ENCODE results near the gene VGLL4.
A peak's percentile ranks its signal among the peaks of the same experiment; 100 is the strongest.
"Not testable (repeated sequence)": the region's sequence is repeated elsewhere in the genome, so short reads cannot be mapped to it uniquely, and the experiment has no call there.

Gene VGLL4

DNA sequence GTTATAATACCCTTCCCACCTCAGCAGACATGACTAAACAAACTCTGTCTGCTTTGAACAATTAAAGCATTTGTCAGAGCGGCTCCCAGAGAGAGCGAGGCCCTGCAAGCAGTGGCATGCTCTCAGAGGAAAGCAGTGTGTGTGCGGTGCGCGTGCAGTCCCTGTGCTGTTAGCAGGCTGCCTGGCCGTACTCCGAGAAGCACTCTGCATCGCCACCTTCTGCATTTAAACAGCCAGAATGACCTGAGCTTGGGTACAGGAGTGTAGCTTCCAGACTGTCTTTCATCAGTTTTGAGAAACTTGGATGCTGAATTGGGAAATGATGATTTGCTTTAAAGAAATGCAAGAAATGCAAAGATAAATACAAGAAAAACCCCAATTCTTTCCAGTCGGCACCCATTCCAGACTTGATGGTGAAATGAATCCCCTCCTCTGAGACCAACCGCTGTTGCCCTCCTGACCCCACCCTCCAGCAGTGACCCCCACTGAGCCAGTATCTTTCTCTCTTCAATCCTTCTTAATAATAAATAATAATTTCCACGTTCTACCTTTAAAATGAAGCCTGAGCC, 113.5 kb downstream of the VGLL4 start:
- no peak for ATAC-seq
- no peak for DNase-seq

DNA sequence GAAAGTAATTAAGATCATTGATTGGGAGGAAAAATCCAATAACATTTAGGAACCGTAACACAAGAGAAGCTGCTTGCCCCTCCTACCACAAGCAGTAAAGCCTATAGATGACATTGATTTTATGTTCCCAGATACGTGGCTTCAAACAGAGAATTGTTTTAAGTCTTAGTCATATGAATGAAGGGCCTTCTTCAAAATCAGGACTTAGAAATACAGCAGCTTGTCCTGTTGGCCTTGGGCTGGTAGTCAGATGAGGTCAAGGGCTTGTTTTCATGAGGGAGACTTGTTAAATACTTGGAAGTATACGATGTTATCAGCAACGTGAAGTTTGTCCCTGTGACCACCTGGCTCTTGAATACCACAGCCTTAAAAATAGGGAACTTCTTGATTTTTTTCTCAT, 114.4 kb downstream of the VGLL4 start:
- no peak for ATAC-seq

DNA sequence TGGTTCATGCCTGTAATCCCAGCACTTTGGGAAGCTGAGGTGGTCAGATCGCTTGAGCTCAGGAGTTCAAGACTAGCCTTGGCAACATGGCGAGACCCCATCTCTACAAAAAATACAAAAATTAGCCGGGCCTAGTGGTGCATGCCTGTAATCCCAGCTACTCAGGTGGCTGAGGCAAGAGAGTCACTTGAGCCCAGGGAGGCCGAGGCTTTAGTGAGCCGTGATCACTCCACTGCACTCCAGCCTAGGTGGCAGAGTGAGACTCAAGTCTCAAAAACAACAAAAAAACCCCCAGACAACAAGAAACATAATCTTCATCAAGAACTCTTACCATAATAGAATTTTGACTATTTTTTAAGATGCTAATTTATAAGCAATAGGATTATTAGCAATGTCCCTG, 117.6 kb downstream of the VGLL4 start:
- not testable (repeated sequence) for DNase-seq, ATAC-seq

More for the DNA sequence above, 114.4 kb downstream of the VGLL4 start:
- no peak for DNase-seq

DNA sequence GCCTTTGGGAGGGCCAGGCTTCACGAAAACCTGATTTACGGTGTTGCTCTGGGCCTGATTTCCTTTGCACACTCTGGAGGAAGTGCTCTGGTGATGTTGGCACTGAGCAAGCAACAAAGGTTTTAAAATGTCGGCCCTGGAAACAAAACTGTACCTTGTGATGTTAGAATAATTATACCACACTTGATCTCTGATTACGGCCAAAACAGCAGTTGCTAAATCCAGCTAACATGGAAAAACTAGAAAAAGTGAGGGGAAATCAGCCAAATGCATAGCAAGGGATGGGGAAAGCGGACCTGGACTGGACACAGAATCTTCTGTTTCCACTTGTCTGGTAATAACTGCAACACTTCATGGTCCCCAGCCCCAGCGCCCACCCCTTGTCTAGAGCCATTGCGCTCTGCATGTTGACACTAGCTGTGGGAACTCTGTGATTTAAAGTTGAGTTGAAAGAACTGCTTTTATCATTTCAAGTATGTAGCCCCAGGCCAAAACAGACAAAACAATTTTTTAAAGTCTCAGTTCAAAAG, 120.1 kb downstream of the VGLL4 start:
- ATAC-seq (no peak), DNase-seq (no peak)

DNA sequence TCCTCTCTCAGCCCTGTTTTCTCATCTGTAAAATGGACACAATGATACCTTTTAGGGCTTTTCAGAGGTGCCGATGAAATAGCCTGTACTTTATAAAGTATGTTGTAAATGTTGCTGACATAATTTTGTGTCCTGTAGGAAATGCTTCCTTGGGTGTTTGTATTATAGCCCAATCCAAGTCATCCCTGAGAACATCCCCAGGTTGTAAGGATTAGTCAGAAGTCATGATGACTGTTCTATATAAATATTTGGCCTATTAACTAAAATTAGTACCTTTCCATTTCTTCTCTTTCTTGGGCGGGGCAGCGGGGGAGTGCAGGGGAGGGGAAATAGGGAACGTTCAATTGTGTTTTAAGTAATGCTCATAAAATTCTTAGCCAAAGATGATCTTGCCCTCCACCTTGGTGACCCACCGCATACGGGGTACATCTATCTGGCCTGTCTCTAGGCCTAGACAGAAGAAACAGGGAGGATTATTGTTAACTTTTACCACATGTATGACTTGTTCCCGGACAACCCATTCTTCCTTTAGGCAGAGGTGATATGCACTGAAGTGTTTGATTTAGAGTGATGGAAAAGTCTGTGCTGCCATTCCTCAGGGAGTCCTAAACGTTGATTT, 120.7 kb downstream of the VGLL4 start:
- no peak for DNase-seq
- no peak for ATAC-seq

DNA sequence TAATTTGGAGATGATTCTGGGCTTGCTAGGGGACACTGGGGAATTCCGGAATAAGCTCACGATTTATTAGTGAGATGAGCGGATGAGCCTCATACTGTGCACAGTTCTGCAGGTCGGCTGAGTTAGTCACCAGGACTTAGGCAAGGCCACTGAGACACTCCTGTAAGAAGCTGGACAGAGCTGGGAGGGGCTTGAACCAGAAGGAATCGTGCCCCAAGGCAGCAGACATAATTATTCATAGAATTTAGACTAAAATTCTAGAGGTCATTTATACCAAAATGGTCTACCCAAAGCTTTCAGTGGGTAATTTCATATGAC, 121.4 kb downstream of the VGLL4 start:
- ATAC-seq (no peak), DNase-seq (no peak)

DNA sequence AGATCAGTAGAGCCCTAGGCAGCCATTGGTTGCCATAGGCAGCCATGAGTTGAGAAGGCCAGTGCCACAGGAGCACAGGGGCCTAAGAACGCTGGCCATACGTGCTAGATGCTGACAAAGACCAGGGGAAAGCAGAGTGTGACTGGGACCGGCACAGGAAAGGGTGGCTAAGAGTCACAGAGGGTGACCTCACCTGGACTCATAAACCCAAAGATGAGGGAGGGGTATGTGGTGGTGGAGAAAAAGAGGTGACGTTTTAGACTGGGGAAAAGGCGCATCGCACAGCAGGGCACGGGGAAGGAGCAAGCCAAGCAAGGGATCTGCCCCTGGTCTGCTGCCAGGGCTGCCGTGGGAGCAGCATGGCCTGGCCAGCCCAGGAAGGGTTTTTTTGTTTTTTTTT, 122.5 kb downstream of the VGLL4 start:
- DNase-seq (no peak), ATAC-seq (no peak)

DNA sequence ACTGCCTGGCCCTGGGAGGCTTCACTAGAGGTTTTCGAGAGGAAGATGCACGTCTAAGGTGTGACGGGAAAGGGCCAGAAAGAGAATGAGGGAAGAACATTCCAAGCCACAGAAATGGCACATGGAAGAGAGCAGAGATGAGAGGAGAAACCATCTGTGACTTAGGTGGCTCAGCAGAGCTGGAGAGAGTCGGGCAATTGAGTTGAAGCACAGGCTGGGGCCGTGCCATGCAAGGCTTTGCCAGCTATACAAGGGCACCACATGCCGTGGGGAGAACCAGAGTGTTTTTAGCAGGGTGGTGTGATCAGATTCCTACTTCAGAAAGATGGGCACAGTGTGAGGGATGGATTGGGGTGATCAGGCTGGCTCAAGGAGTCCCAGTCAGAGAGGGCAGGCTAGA, 126.1 kb downstream of the VGLL4 start:
- ATAC-seq: no peak
- no peak for DNase-seq

DNA sequence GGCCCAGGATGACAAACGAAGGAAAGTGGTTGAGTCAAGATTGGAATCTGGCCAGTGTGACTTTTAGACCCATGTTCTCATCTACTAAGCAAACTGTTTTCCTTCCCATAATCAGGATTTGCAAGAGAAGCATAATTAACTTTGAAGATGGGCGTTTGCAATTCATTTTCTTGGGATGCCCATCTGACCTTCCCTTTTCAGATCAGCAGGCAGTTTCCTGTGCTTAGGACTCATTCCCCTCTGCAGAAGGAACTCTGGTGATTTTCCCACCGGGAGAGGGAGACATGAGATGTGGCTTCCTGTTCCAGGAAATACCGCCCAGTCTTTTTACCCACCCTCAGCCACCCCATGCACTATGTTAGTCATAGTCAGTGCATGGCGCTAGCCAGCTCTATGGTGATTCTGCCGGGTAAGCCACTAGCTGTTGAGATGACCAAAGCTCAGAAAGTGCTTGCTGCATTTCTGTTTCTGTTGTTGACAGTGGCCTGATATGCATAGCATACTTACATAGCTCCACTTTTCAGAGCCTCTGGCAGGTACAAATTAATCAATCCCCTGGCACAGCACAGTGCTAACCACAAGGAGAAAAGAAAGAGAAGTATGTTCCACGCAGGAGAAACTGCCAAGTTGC, 129.4 kb downstream of the VGLL4 start:
- ATAC-seq (peak; percentile 46), DNase-seq (no peak)

DNA sequence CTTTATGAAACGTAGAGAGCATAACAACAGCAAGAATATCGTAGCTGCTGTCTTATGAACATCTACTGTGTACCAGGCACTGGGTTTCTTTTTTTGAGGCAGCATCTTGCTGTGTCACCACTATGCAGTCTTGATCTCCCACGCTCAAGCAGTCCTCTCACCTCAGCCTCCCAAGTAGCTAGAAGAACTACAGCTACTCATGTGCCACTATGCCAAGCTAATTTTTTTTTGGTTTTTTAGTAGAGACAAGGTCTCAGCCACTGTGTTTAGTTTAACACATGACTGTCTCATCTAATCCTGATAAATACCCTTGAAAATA, 129.9 kb downstream of the VGLL4 start:
- ATAC-seq (no peak), DNase-seq (no peak)

DNA sequence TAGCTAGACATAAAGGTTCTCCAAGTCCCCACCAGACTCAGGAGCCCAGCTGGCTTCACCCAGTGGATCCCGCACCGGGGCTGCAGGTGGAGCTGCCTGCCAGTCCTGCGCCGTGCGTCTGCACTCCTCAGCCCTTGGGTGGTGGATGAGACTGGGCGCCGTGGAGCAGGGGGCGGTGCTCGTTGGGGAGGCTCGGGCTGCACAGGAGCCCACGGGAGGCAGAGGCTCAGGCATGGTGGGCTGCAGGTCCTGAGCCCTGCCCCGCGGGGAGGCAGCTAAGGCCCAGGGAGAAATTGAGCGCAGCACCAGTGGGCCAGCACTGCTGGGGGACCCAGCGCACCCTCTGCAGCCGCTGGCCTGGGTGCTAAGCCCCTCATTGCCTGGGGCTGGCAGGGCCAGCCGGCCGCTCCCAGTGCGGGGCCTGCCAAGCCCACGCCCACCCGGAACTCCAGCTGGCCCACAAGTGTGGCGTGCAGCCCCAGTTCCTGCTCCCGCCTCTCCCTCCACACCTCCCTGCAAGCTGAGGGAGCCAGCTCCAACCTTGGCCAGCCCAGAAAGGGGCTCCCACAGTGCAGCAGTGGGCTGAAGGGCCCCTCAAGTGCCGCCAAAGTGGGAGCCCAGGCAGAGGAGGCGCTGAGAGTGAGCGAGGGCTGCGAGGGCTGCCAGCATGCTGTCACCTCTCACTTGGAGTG, 130.4 kb downstream of the VGLL4 start:
- not testable (repeated sequence) for DNase-seq, ATAC-seq

DNA sequence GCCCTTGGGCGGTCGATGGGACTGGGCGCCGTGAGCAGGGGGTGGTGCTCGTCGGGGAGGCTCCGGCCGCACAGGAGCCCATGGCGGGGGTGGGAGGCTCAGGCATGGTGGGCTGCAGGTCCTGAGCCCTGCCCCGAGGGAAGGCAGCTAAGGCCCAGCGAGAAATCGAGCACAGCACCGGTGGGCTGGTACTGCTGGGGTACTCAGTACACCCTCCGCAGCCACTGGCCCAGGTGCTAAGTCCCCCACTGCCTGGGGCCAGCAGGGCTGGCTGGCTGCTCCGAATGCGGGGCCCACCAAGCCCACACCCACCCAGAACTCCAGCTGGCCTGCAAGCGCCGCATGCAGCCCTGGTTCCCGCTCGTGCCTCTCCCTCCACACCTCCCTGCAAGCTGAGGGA, 132.1 kb downstream of the VGLL4 start:
- not testable (repeated sequence) for ATAC-seq, DNase-seq

DNA sequence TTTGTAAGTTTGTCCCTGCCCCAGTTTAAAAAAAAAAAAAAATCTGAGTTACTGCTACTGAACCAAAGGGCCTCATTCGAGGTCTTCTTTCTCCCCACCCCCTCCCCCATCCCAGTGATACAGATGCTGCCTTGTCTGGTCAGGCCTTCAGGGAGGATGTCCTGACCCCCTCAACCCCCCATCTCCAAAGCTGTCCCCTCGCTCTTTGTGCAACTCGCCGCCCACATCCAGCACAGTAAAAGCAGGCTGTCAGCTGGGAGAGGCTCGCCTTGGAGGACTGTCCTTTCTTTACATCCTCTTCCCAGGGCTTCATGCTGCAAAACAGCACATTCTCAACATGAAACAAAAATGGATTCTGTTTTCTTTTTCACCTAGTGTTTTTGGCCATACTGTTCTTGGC, 133.4 kb downstream of the VGLL4 start:
- DNase-seq (no peak), ATAC-seq (no peak)

DNA sequence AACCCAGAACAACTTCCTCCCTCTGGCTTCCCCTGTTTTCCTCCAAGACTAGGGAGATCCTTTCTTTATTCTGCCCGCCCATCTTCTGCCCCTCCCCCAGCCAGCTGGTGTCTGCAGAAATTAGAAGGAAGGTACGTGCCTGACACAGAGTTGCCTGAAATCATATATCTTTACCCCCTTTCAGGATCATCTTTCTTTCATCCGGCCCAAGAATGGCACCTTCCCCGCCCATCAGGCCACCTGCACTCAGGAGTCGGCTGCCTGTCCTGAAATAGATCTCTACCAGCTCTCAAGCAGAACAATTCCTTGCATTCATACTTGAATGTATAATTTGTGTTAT, 133.7 kb downstream of the VGLL4 start:
- ATAC-seq (no peak), DNase-seq (no peak)

DNA sequence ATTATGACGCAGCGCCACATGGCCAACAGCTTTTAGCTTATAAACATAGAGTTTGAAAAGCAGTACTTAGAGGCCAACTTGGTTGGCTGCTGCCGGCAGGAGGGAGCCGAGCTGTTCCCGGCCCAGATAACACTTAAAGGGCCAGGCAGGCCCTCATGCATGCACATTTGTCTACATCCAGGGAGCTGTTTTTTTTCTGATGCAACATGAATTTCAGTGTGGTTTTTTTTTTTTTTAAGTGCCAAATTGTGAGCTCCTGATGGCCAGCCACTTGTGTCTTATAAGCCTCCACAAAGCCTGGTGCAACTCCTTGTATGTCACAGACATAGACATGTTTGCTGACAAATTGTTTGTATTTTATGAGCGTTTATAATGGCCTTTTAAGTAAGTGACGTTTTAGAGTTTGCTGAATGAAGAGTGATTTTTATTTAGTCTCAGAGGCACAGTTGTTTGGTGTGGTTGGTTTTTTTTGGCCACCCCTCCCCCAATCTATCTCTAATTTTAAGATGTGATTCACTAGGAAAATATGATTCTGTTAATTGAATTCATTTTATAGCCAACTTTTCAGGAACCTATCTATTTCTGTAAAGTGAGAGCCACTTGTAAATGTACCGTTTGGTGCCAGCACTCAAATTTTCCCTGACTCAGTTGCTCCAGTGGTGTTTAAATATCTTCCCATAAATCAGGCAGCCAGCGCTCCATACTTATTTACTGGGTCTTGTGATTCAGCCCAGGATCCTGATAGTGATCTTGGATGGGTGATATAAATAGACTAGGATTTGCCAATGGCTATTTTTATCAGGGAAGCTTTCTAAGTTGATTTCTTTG, 134.3 kb downstream of the VGLL4 start:
- ATAC-seq: no peak
- no peak for DNase-seq

DNA sequence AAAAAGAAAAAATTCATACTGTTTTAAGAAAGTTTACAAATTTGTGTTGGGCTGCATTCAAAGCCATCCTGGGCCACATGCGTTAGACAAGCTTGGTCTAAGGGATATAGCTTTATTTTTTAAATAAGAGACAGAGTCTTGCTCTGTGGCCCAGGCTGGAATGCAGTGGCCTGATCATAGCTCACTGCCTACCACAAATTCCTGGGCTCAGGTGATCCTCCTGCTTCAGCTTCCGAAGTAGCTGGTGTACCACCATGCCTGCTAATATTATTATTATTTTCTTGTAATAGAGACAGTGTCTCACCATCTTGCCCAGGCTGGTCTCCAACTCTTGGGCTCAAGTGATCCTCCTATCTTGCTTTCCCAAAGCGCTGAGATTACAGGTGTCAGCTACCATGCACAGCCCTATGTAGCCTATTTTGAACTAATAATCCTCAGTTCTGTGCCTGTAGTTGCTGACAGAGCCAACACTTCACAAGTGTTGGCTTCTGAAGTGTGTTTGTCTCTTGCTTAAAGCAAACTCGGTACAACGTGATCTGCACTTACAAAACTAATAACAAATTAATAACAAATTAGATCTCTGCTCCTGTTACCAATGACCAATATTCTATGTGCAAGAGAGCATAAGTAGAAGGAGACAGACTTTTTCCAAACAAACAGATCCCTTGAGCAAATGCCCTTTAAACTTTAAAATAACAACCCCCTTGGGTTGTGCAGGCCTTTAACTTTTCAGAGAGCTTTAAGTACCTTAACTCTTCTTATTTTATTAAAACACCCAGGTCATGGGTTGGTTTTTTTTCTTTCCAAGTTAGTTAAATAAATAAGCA, 135.2 kb downstream of the VGLL4 start:
- DNase-seq: no peak
- ATAC-seq: no peak

DNA sequence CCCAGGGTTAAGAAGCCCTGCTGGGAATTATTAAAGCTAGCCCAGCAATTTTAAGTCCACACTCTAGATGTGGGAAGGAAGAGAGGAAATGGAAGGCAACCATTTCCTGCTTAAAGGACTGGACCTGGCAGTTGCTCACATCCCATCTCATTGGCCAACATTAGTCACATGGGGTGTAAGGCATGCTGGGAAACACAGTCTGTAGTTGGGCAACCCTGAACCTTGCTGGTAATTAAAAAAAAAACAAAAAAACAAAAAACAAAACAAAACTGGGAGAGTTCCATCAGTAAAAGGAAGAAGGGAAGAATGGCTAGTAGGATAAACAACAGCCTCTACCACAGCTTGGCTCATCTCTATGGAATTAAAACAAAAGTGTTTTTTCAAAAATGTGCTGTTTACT, 136.0 kb downstream of the VGLL4 start:
- no peak for ATAC-seq
- DNase-seq: no peak
